ENCODE results near the gene ANK2. TPM values are rescaled to one million over a fixed set of nuclear protein-coding genes. Genes with fewer than 3 reads are reported as not detected.

Gene ANK2
- total and polyA plus RNA-seq, 10 donors, result 5.3 to 158 (median 72.9) TPM

DNA sequence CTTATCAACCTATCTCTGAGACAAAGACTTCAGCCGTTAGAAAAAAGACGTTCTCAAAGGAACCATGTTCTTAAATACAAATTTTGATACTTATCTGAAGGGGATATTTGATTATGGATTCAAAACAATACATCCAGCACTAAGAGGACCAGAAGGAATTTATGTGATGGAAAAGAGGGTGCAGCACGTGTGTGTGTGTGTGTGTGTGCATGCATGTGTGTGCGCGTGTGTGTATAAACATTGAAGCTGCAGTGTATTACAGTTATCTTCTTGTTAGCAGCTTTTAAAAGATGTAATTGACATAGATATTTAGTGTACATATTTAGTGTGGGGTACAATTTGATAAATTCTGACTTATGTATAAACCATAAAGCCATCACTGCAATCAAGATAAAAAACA, 44.9 kb downstream of the ANK2 start:
- Histone ChIP-seq H3K9me3 (no peaks in the 10 kb centered on the region), H3K4me1 (no peaks in the 10 kb centered on the region), H3K27ac (no peak overlapping the region), H3K4me3 (no peak overlapping the region), H3K36me3 (no peaks in the 10 kb centered on the region), H3K27me3 (replicated peaks in 1 of 7) (no peaks in the 10 kb centered on the region)
- intact Hi-C loops (cut with DNase I; ENCODE audit: low total_unique reads), result no loop called here
- DNase-seq, result no peak
- 56 to 86% (median 72%) methylated on average over 5 of the region's 5 CpGs for WGBS, 5 donors
- TF ChIP-seq POLR2AphosphoS5 (IDR thresholded peaks at IDR 0.05), result no peak
- no peak for TF ChIP-seq POLR2A (IDR thresholded peaks at IDR 0.05)
- TF ChIP-seq CTCF (IDR thresholded peaks at IDR 0.05 in 8 of 11, conservative IDR thresholded peaks at IDR 0.05 in 3 of 11), result no peak

GRCh38 chr4:113094802-113095201, 45.3 kb downstream of the ANK2 start:
- no peak overlapping the region for H3K4me3 ChIP-seq
- no peaks in the 10 kb centered on the region for H3K27me3 ChIP-seq (replicated peaks in 1 of 7)
- H3K9me3 ChIP-seq, result no peaks in the 10 kb centered on the region
- H3K4me1 ChIP-seq, result no peaks in the 10 kb centered on the region
- H3K36me3 ChIP-seq, result no peaks in the 10 kb centered on the region
- DNase-seq, result no peak
- intact Hi-C loops (cut with DNase I; ENCODE audit: low total_unique reads), result no loop called here
- H3K27ac ChIP-seq, result no peak overlapping the region
- TF ChIP-seq POLR2AphosphoS5 (IDR thresholded peaks at IDR 0.05) (no peak), CTCF (IDR thresholded peaks at IDR 0.05 in 8 of 11, conservative IDR thresholded peaks at IDR 0.05 in 3 of 11) (peak in 1 of 11 experiments; percentile 28)

DNA sequence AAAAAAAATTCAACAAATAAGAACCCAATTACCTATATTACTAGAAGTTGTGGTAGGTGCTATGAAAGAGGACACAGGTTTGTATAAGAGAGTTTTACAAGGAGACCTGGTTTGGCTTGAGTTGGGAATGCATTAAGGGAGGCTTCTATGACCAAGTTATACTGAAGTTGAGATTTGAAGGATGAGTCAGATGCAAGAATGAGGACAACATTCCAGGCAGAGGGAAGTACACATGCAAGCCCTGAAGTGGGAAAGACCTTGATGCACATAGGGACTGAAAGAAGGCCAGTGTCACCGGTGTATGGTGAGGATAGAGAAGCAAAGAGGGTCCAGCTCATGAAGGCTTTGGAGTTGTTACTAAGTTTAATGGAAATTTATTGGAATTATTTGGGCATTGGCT, 52.2 kb downstream of the ANK2 start:
- Histone ChIP-seq H3K4me3 (no peak overlapping the region), H3K27ac (no peak overlapping the region), H3K4me1 (no peaks in the 10 kb centered on the region), H3K9me3 (no peaks in the 10 kb centered on the region), H3K36me3 (no peaks in the 10 kb centered on the region), H3K27me3 (replicated peaks in 1 of 7) (no peaks in the 10 kb centered on the region)
- intact Hi-C loops (cut with DNase I; ENCODE audit: low total_unique reads), result no loop called here
- TF ChIP-seq CTCF (IDR thresholded peaks at IDR 0.05 in 8 of 11, conservative IDR thresholded peaks at IDR 0.05 in 3 of 11) (no peak), POLR2AphosphoS5 (IDR thresholded peaks at IDR 0.05) (no peak), POLR2A (IDR thresholded peaks at IDR 0.05) (no peak)
- 83 to 96% (median 95%) methylated on average over 1 of the region's 1 CpG for WGBS, 5 donors
- no peak for DNase-seq

GRCh38 chr4:113103556-113103955, 54.1 kb downstream of the ANK2 start:
- Histone ChIP-seq H3K4me1 (no peaks in the 10 kb centered on the region), H3K27me3 (replicated peaks in 1 of 7) (no peaks in the 10 kb centered on the region), H3K9me3 (no peaks in the 10 kb centered on the region), H3K36me3 (no peaks in the 10 kb centered on the region), H3K4me3 (no peak overlapping the region), H3K27ac (no peak overlapping the region)
- intact Hi-C loops (cut with DNase I; ENCODE audit: low total_unique reads), result no loop called here
- 58 to 81% (median 77%) methylated on average over 1 of the region's 1 CpG for WGBS, 5 donors
- TF ChIP-seq CTCF (IDR thresholded peaks at IDR 0.05 in 8 of 11, conservative IDR thresholded peaks at IDR 0.05 in 3 of 11) (no peak), POLR2AphosphoS5 (IDR thresholded peaks at IDR 0.05) (no peak), POLR2A (IDR thresholded peaks at IDR 0.05) (no peak)
- DNase-seq, result no peak
